CD1c-positive myeloid dendritic cell (primary cell): Measurements from ENCODE around the gene SHROOM1.
A peak's percentile ranks its signal among the peaks of the same experiment; 100 is the strongest.

Experiments used
- DNase-seq: peaks from one replicate; pipeline ENCODE4 v3.0.0-alpha.2; 2016; ENCODE audit errors: extremely low spot score

SHROOM1 gene

DNA sequence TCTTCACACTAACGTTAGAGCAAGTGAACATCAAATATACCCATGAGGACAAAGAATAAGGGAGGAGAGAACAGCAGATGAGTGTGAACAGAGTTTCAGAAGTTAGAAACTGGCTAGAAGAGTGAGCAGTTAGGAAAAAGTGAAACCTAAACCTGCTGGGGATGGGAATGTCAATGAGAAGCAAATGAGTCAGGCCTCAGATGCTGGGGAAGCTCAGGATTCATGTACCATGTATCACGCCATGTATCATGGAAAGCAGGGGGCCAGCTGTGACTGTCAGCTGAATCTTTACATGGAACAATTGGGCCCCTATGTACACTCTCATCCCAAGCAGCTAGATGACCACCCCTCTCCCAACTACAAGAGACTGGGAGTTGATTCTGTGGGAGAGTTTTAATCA lies 19.6 kb upstream of the SHROOM1 start:
- no peak for DNase-seq

DNA sequence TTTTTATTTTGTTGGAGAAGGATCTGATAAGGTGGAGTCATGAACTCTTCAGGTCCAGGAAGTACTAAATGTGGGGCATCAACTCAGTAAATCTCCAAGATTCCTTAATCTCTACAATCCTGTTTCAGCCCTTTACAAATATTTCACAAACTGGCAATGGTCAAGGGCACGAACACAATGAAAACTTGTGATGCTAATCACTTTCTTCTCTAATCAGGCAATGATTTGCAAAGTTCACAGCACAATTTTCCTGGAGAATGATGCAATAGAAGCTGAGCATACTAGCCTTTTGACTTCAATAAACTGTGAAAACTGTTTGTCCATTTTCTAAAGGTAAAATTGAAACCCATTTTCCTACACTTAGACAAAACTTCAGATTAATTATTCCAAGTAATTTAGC lies 18.9 kb upstream of the SHROOM1 start:
- DNase-seq: no peak

DNA sequence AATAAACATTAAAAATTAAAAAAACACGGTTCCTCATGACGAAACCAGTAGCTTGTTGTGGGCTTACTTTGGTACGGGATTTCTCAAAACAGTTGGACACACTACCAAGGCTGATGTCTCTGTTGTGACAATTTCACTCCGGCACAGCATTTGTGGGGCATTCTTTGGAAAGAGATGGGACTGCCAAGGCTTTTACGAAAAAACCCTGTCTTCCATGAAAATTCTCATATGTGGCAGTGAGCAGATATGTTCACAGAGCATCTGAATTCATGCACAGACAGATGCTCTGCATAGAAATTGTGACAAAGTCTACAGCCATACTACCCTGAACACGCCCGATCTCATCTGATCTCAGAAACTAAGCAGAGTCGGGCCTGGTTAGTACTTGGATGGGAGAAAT lies 17.8 kb upstream of the SHROOM1 start:
- no peak for DNase-seq

DNA sequence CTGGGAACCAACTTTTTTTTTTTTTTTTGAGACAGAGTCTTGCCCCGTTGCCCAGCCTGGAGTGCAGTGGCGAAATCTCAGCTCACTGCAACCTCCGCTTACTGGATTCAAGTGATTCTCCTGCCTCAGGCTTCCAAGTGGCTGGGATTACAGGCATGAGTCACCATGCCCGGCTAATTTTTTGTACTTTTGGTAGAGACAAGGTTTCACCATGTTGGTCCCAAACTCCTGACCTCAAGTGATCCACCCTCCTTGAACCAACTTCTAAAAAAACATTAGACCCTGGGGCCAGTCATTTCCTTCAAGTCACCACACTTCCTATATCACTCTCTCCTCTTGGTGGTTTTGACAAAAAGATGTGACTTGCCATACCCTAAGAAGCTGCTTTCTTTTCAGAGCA lies 10.9 kb upstream of the SHROOM1 start:
- DNase-seq: no peak

- no peak for DNase-seq
Measured at GRCh38 chr5:132840896-132841295, 10.4 kb upstream of the SHROOM1 start.

DNA sequence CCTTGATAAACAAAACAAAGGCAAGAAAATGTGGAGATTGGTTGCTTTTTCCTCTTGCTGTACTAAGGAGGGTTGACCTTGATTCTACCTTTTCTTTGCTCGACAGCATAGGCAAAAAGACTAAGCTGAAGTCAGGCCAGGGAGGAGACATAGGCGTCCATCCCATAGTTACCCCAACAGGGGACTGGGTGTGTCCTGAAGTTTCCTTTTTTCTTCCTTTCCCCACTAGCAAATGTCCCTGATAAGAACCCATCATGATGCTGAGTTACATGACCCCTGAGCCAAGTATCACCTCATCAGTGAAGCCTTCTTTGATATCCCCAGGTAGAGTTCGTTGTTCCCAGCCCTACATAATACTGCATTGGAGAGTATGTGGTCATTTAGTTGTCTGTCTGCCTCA lies 9.9 kb upstream of the SHROOM1 start:
- DNase-seq: no peak

GRCh38 chr5:132839426-132840301 lies 9.2 kb upstream of the SHROOM1 start:
- DNase-seq: no peak

DNA sequence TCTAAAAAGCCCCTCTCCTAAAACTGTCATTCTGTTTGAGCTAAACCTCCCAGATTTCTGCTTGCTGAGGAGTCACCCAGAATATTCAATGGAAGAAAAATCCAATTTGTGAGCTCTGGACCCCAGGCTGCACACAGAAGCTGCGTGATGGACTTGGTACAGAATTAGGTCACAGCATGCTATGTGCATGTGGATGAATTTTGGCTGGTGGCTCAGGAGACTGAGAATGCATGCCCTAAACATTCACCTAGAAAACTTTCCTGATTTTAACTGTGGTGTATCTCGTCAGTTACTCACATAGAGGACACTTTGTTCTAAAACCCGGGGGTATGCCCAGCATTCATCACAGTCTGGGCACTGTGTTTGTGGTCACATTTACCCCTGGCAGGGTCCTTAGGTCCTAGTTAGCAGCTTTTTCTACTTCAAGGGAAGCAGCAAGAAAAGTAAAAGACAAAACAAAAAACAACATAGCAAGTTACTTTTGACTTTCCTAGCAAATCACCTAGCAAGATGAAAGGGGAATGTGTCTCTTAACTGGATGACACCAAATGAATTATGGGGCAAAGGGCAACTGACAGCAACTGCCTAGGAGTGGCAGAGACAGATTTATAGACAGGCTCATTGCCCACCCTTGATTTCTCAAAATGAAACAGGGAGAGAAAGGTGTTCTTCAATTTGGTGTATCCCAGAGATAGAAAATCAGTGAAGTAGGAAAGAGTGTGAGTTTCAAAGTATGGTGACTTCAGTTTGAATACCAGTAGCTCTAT lies 8.3 kb upstream of the SHROOM1 start:
- DNase-seq: no peak

DNA sequence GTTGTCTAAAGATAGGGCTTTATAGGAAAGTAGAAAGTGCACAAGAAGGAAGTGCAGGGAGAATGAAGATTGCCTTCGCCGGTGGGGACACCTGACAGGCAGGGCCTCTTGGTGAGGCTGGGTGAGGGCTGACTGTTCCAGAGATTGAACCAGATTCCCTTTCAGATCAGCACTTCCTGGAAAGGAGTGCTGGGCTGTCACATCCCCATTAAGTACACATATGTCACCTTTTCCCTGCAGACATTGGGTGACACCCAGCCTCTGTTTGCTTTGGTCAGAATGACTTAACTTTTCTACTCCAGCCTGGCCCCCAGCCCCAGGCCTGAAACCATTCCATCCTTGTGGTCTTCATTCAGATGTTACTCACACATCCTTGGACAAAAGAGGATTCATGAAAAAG lies 7.4 kb upstream of the SHROOM1 start:
- no peak for DNase-seq

GRCh38 chr5:132836852-132837251 lies 6.4 kb upstream of the SHROOM1 start:
- no peak for DNase-seq

DNA sequence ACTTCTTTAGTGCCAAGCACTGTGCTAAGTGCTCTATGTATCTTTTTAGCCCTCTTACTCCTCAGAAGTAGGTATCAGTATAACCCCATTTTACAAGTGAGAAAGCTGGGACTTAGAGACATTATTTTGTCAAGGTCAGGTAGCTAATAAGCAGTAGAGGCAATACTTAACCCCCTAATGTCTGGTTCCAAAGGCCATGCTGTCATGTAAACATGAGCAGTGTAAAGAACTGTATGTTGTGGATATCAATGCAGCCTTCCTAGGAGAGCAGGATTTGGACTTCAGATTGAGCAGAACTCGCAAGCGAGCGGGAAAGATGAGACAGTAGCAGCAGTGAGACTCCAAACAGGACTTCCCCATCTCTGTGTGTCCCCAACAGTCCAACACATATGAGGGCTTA lies 3.6 kb upstream of the SHROOM1 start:
- DNase-seq: no peak

DNA sequence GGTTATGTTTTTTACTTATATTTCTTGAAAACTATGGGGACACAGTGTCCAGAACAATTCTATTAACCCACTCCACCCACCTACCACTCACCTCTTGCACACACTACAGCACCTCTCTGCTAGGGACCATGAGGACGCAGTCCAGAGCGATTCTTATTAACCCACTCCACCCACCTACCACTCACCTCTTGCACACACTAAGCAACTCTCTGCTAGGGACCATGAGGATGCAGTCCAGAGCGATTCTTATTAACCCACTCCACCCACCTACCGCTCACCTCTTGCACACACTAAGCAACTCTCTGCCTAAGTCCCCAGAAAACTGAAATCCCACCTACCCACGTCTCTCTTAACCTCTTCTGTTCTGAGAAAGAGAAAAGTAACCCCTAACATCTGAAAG lies 2.2 kb upstream of the SHROOM1 start:
- no peak for DNase-seq

DNA sequence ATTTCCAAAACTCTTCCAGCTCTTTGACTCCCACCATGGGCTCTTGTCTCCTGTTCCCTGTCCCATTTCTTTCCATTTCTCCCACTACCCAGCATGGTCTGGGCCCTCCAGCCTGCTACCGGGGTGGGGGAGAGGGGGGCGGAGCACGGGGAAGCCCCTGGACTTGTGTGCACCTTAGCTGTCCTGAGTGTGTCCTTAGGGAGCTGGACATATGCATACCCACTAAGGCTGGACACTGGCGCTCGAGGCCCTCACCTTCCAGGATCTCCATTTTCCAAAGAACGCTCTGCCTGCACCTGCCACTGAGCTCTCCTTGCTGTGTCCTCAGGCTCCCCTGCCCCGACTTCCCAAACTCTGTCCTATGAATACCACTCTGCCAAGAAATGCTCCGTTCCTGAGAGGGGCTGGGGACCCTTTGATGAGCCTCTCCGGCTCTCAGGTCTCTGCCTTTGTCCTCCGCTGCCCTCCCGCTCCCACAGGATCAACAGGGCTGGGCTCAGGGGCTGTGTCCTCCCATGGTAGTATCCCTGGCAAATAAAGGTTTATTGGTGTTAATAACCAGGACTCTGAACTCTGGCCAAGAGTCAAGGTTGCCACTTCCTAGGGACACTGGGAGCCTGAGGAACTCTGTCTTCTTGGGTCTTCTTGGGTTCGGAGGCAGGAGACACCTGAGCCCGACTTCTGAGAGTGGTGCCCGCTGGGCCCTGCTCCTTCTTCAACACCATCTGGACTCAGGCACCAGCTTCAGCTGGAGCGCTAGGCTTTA lies 831 bp upstream of the SHROOM1 start:
- DNase-seq: no peak

DNA sequence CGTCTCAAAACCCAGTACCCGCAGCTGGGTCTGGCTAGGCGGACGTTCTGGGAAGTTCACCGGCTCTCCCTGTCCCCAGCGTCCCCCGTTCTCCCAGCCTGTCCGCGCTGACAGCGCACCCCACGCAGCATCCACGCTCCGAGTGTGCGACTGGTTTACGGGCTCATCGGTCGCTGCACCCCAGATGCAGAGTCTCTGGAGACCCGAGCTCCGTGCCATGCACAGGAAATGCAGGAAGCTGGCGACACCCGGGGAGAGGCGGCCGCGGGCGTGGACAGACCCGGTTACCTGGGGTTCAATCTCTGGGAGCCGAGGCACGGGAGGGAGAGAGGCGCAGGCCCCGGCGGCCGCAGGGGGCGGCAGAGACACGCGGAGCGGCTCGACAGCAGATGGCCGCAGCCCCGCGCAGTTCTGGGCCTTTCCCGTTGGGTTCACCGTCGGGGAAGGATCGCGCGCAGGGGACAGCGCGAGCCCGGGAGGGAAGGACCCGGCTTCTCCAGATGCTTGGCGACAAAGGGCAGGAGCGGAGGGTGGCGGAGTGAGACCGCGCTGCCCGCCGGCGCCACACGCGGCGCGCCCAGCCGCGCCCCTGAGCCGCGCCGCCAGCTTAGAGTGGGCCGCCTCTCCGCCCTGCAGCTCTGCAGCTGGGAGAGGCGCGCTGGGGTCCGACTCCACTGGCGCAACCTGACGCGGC lies 558 bp downstream of the SHROOM1 start:
- DNase-seq: peak; percentile 75

- DNase-seq: no peak
Measured at GRCh38 chr5:132828846-132829494, 1.5 kb downstream of the SHROOM1 start.

DNA sequence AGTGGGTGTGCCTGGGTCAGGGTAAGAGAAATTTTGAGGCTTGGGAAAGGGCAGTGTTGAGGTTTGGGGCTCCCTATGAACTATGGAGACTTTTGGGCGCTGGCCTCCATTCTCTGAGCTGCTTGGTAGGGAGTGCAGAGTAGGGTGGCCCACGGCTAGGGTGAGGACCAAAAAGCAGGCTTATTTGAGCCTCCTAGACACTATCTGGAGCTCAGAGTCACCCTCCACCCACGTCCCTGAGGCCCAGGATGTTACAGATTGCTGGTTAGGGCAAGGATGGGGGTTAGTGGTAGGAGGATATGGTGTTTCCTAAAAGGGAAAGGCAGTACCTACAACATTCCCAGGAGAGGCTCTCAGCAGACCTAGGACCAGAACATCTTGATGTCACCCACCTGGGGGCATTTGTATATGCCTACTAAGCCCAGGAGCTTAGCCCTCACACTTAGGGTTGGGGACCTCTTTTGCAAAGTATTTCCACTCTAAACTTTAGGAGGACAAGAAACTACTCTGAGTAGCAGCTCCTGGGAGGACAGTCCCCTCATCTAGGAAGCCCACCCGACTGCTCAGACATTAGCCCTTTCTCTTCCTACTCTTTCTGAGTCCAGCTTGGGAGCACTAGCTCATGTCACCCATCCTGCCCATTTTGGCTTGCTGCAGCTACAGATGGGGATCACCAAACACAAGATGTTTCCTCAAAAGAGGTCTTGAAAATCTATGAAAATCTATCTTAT lies 2.3 kb downstream of the SHROOM1 start:
- DNase-seq: no peak

DNA sequence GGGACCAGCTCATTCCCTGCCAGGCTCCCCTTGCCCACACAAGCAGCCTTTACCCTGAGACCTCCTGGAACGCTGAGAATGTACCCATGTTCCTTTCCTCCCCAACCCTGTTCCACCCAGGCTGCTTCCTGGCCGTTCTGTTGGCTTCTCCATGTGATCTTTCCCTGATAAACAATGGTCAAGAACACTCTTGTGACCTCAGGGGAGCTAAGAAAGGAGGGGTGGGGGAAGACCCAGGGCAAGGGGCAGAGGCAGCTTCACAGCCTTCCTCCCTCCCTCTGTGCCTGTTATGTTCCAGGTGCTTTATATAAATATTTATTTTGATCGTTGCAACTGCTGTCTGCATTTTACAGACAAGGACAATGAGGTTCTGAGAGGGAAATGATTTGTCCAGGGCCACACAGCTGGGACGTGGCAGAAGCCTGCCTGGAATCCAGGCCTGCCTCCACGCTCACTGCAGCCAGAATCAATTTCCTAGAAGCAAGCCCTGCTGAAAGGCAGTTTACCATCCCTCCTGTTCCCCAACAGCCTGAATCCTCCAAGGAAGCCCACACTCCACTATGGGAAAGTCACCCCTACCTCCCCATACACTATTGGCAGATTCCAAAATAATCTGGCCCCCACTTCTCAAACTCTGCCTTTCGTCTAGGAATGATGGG lies 3.9 kb downstream of the SHROOM1 start:
- DNase-seq: no peak

DNA sequence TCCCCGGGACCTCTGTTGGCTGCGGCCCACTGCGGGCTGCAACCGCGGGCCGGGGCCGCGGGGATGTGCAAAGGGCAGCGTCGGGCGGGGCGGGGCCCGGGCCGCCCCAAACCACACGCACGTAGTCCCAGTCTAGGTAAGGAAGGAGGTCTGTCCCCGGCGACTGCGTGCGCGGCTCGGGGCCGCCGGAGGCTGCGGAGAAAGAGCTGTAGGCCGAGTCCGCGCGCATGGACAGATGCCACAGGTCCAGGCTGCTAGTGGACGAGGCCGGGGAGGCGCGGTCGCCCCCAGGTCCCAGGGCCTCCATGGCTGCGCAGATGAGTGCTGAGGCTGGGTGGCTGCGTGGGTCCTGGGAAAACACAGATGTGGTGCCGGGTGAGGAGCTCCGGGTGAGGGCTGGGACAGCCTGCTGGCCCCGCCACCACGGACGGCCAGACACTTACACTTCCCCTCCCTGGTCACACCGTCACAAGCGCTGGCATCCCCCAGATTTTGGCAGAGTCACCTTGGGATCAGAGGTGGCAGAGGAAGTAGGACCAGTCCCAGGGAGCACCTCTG lies 4.5 kb downstream of the SHROOM1 start:
- no peak for DNase-seq

DNA sequence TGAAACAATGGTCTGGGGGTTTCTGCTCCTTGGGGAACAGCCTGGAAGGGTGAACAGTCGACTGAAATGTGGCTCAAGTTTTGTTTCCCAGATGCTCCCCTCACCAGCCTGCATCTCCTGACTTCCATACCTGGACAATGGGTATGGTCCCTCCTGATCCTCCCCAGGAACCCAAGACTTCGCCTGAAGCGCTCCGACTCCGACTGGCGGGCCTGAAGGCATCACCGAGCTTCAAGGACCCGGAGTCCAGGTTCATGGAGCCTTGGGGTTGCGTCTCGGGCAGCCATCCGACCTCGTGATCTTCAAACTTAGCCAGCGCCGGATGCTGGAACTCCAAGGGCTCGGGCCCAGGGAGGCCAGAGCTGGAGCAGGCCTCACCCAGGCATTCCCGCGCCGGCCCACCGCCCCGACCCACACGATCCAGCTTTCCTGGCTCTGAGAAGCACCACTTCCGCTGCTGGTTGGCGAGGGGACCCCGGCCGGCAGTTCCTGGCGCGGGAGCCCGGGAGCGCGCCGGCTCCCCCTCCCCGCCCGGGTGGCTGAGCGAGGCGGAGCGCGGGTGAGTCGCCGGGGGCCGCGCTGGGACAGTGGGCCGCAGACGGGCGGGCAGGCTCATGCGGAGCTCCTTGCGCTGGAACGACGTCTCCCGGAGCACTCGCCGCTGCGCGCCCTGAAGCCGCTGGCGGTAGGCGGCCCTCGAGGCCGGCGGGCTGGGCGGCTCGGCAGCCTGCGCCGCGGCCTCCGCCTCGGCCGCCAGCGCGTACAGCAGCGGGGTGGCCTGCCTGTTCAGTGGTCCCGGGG lies 5.2 kb downstream of the SHROOM1 start:
- DNase-seq: no peak
